Testis (tissue), 2 donors: ENCODE data around the gene EVA1B.

Experiments
- CTCF ChIP-seq, 3 experiments: fragments of 450-650 bp in 2 of 3; fragments of 200-600 bp in 1 of 3; sonication (generic) in 1 of 3; IDR thresholded peaks; one replicate each; pipeline ENCODE4 v1.5.1; 2016 to 2019; ENCODE audit warnings: antibody characterized with exemption in 3 of 3, mild to moderate bottlenecking in 2 of 3, moderate library complexity in 1 of 3
- POLR2A ChIP-seq: fragments of 450-650 bp; IDR thresholded peaks from one replicate; pipeline ENCODE4 v1.6.1; 2017; ENCODE audit warnings: antibody characterized with exemption, mild to moderate bottlenecking, moderate library complexity

GRCh38 chr1:36345353-36345752, 21.9 kb upstream of the EVA1B start:
- no peak for TF ChIP-seq CTCF (IDR thresholded peaks at IDR 0.05)
- no peak for TF ChIP-seq POLR2A
